Activated B cell treated with CpG ODN at 0.5 μM for 24 hours (primary cell): ENCODE data around the gene CDKN2B. TPM values are rescaled to one million over a fixed set of nuclear protein-coding genes. Genes with fewer than 3 reads are reported as not detected.

ENCODE experiments used
- ATAC-seq: fragments of 200-7000 bp; cut with Tn5 transposase; one replicate; pipeline ENCODE4 v1.10.0; 2021; ENCODE audit warnings: low read depth, mild to moderate bottlenecking, moderate library complexity
- CTCF ChIA-PET: fragments of 350-600 bp; sonication (Branson Sonifier 250); formaldehyde crosslinking; loops from one replicate; lab custom pipeline; 2021; ENCODE audit warnings: antibody characterized with exemption; lab: Charles Lee
- POLR2A ChIA-PET: fragments of 350-600 bp; sonication (Branson Sonifier 250); formaldehyde crosslinking; loops from one replicate; lab custom pipeline; 2021; ENCODE audit warnings: antibody characterized with exemption; lab: Charles Lee
- DNase-seq: peaks from one replicate; pipeline ENCODE4 v3.0.0; 2022
- H3K27ac Mint-ChIP-seq: one replicate; pipeline ENCODE4 v1.8.0; 2020; ENCODE audit warnings: mixed read lengths
- H3K27me3 Mint-ChIP-seq: one replicate; pipeline ENCODE4 v1.8.0; 2021; ENCODE audit warnings: mixed read lengths
- H3K36me3 Mint-ChIP-seq: one replicate; pipeline ENCODE4 v1.8.0; 2021; ENCODE audit warnings: low read depth, mixed read lengths
- H3K4me1 Mint-ChIP-seq: one replicate; pipeline ENCODE4 v1.8.0; 2021; ENCODE audit warnings: mixed read lengths
- H3K4me3 Mint-ChIP-seq: one replicate; pipeline ENCODE4 v1.8.0; 2020; ENCODE audit warnings: mild to moderate bottlenecking, mixed read lengths
- H3K9me3 Mint-ChIP-seq: one replicate; pipeline ENCODE4 v1.8.0; 2020; ENCODE audit warnings: mixed read lengths
- CTCF ChIP-seq: fragments of 200-600 bp; IDR thresholded peaks from one replicate; pipeline ENCODE4 v1.8.0; 2022; ENCODE audit warnings: antibody characterized with exemption, mild to moderate bottlenecking
- intact Hi-C: fragments of 100-400 bp; cut with micrococcal nuclease; formaldehyde crosslinking; loops from one replicate; pipeline ENCODE4 v1.15.1; 2024
- total RNA-seq: library from RNA; stranded (reverse); gene quantifications from 2 replicates; pipeline ENCODE4 v1.2.3, GENCODE V29; 2022

The CDKN2B gene
- total RNA-seq, 1 donor from 2014 or later, result 0.38 TPM

- Mint-ChIP-seq H3K27me3 (peaks cover 71% of the 10 kb centered on the region), H3K27ac (peak overlapping the region; percentile 21), H3K4me3 (no peak overlapping the region), H3K4me1 (peaks cover 27% of the 10 kb centered on the region), H3K36me3 (peaks cover 3% of the 10 kb centered on the region), H3K9me3 (peaks cover 9% of the 10 kb centered on the region)
- ATAC-seq (no peak), DNase-seq (no peak)
- POLR2A ChIA-PET, result interaction anchor here (0.7 to 0.9 kb wide), 2 partner anchors 18 to 38 kb away, joined by 3 read pairs; no protein-coding TSS in a partner anchor
- intact Hi-C loops, result loop anchor here (1.0 to 5.0 kb wide), 2 partner anchors 36 to 483 kb away; no protein-coding TSS in a partner anchor
- no peak for TF ChIP-seq CTCF
- CTCF ChIA-PET, result interaction anchor here (0.9 to 5.2 kb wide), 3 partner anchors 38 to 270 kb away, joined by 3 to 28 read pairs (median 4); partner anchors contain the start of gene CDKN2B
Measured at GRCh38 chr9:21969011-21969940, 39.8 kb downstream of the CDKN2B start.

DNA sequence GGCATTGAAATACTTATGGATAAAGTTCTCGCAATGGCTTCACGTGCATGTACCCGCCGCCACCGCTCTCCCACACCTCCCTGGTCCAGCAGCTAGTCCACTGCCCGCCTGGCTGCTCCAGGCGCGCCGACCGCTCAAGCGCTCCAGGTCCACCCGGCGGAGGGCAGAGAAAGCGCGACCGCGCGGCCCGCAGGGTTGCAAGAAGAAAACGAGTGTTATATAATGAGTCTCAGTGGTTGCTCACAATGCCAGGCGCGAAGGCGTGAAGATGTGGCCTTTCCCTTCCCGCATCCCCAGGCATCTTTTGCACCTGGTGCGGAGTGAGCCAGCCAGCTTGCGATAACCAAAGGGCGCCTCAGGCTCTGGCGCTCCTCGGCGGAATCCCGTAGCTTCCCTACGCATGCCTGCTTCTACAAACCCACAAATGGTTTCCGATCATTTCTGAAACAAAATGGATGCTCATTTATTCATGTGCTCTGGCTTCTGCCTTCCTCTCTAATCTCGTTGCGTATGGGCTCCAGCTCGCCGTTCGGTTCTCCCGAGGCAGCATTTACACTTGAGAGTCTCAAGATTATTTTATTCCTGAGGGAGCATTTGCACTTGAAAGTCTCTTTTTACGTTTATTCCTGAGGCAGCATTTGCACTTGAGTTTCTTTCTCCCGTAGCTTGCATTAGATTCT, 40.6 kb downstream of the CDKN2B start:
- Mint-ChIP-seq H3K27me3 (peaks cover 73% of the 10 kb centered on the region), H3K36me3 (peaks cover 3% of the 10 kb centered on the region), H3K9me3 (peaks cover 9% of the 10 kb centered on the region), H3K4me1 (peaks cover 24% of the 10 kb centered on the region), H3K27ac (peak overlapping the region; percentile 21), H3K4me3 (peak overlapping the region; percentile 8)
- intact Hi-C loops, result loop anchor here (1.0 to 5.0 kb wide), 2 partner anchors 37 to 484 kb away; no protein-coding TSS in a partner anchor
- no peak for TF ChIP-seq CTCF
- ATAC-seq, result no peak
- ChIA-PET CTCF (interaction anchor here (1.2 to 5.2 kb wide), 4 partner anchors 13 to 205 kb away, joined by 3 to 28 read pairs (median 5); partner anchors contain the start of gene CDKN2B), POLR2A (interaction anchor here (0.6 kb wide), 1 partner anchor 166 kb away, joined by 7 read pairs; the partner anchor contains the start of gene MTAP)
- DNase-seq, result no peak

- Mint-ChIP-seq H3K27me3 (peaks cover 77% of the 10 kb centered on the region), H3K9me3 (peaks cover 10% of the 10 kb centered on the region), H3K4me1 (peaks cover 21% of the 10 kb centered on the region), H3K4me3 (no peak overlapping the region), H3K27ac (no peak overlapping the region), H3K36me3 (peaks cover 3% of the 10 kb centered on the region)
- ATAC-seq (no peak), DNase-seq (no peak)
- TF ChIP-seq CTCF, result no peak
- ChIA-PET POLR2A (no interaction called here), CTCF (interaction anchor here (1.2 to 5.2 kb wide), 3 partner anchors 13 to 154 kb away, joined by 3 to 28 read pairs (median 6); partner anchors contain the start of gene CDKN2B)
- intact Hi-C loops, result loop anchor here (5.0 kb wide), 1 partner anchor 485 kb away; no protein-coding TSS in a partner anchor
Measured at GRCh38 chr9:21967702-21968101, 41.4 kb downstream of the CDKN2B start.

GRCh38 chr9:21967169-21967568, 41.9 kb downstream of the CDKN2B start:
- ChIA-PET CTCF (interaction anchor here (1.2 to 5.2 kb wide), 3 partner anchors 14 to 154 kb away, joined by 3 to 28 read pairs (median 6); partner anchors contain the start of gene CDKN2B), POLR2A (no interaction called here)
- Mint-ChIP-seq H3K27ac (no peak overlapping the region), H3K27me3 (peaks cover 75% of the 10 kb centered on the region), H3K9me3 (peaks cover 13% of the 10 kb centered on the region), H3K4me1 (peaks cover 21% of the 10 kb centered on the region), H3K36me3 (peaks cover 3% of the 10 kb centered on the region), H3K4me3 (no peak overlapping the region)
- no peak for ATAC-seq
- DNase-seq, result no peak
- TF ChIP-seq CTCF, result no peak
- intact Hi-C loops, result loop anchor here (5.0 kb wide), 1 partner anchor 485 kb away; no protein-coding TSS in a partner anchor
